AG08396 (cell line): ENCODE measurements around the gene SINHCAF.
"Not testable (repeated sequence)": the region's sequence is repeated elsewhere in the genome, so short reads cannot be mapped to it uniquely, and the experiment has no call there.

Experiments used
- DNase-seq: peaks from one replicate; pipeline ENCODE4 v3.0.0; 2012; ENCODE audit warnings: low spot score, mixed read lengths

The SINHCAF gene

DNA sequence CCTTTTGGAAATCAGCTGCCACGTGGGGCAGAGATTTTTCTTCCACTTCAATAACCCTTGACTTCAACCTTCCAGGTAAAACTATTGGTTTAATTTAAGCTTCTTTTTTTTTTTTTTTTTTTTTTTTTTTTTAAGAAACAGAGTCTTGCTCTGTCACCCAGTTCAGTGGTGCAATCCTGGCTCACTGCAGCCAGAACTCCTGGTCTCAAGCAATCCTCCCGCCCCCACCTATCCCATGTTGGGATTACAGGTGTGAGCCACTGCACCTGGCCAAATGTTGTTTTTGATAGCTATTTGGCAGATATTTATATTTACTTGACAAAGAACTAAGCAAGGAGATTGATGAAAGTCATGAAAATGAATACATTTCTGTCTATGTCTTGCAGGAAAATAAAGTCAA, 65.1 kb downstream of the SINHCAF start:
- DNase-seq: no peak

- DNase-seq: no peak
These were observed 66.6 kb downstream of the SINHCAF start for GRCh38 chr12:31259136-31259886.

DNA sequence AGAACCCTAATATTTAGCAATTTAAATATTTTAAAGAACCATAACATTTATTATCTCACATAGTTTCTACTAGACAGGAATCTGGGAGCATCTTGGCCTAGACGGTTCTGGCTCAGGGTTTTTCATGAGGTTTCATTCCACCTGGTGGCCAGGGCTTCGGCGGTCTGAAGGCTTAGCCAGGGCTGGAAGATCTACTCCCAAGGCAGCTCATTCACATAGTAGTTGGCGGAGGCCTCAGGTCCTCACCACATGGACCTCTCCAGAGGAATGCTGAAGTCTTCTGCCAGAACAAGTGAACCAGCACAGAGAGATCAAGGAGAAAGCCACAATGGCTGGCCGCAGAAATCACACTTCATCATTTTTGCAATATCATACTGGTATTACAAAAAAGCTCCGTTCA, 68.2 kb downstream of the SINHCAF start:
- no peak for DNase-seq

DNA sequence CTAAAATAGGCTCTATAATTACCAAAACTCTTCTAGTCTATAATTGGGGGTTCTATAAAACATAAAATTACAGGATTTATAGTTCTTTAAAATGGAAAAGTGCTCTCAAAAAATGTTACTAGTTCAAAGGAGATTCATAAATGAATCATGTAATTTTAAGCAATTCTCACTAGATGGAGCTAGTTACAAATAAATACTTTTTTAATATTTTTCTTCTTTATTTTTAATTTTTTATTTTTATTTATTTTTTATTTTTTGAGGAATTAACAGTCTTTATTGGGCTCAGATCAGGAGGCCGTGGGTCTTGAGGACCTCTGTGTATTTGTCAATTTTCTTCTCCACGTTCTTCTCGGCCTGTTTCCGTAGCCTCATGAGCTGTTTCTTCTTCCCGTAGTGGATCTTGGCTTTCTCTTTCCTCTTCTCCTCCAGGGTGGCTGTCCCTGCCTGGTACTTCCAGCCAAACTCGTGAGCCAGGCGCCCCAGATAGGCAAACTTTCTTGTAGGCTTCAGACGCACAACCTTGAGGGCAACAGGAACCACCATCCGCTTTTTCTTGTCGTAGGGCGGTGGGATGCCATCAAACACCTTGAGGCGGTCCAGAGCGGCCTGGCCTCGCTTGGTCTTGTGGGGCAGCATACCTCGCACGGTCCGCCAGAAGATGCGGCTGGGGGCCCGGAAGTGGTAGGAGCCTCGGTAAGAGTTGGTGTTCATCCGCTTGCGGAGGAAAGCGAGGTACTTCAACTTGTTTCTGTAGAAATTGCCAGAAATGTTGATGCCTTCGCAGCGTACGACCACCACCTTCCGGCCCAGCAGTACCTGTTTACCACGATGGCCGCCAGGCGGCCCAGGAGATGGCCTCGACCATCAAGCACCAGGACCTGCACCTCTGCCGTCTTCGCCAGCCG, 74.0 kb downstream of the SINHCAF start:
- not testable (repeated sequence) for DNase-seq

GRCh38 chr12:31250179-31250578, 75.8 kb downstream of the SINHCAF start:
- no peak for DNase-seq

GRCh38 chr12:31249356-31249755, 76.6 kb downstream of the SINHCAF start:
- no peak for DNase-seq

DNA sequence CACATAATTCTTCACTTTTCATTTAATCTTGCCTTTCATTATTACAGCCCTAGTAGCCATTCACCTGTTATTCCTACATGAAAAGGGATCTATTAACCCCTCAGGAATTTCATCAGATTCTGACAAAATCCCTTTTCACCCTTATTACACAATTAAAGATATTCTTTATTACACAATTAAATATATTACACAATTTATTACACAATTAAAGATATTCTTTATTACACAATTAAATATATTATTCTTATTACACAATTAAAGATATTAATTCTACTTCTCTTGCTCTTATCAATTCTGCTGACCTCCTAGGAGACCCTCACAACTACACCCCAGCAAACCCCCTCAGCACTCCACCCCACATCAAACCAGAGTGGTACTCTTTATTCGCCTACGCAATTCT, 77.1 kb downstream of the SINHCAF start:
- no peak for DNase-seq

- no peak for DNase-seq
These were observed 77.6 kb downstream of the SINHCAF start for GRCh38 chr12:31248337-31248736.

DNA sequence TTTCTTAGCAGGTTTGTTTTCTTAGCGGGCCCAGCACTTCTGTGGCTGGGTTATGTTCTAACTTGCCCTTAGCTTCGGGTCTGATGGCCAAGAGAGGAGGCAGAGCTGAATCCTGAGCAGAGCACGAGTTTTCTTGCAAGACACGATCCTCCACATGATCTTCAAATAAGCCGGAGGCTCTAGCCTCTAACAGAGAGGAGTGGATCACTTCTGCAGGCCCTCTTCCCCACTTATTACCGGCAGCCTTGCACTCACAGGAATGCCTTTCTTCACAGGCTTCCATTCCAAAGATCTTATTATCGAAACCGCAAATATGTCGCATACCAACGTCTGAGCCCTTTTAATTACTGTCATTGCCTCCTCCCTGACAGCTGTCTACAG, 79.5 kb downstream of the SINHCAF start:
- no peak for DNase-seq

DNA sequence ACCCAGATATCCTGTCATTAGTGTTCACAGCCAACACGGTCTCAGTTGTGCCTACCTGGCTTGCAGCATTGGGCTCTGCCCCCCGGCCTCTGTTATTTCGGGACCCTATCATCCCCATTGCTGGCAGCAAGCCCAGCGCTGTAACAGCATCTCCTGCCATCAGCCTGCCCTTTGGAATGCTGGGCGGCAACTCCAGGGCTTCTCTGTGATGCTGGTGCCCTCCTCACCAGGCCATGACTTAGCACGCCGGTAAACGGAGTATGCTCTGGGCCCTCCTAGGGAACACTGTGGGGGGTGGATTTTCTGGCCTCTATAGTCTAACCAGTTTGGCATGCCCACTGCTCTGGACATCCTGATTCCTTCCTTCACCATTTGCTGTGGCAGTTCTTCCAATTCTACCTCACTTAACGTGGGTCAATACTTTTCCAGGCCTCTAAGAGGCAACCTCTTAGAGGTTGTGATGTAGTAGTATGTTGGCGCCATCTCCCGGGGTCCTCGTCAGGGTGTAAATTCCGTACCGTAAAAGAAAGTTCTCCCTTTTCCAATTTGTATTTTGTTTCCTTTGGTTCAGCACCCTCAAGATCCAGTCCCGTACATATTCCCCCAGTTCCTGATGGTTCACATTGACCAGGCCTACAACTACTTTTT, 80.0 kb downstream of the SINHCAF start:
- DNase-seq: no peak

GRCh38 chr12:31242418-31242817, 83.5 kb downstream of the SINHCAF start:
- DNase-seq: not testable (repeated sequence)

- DNase-seq: peak; percentile 77
These were observed 87.1 kb downstream of the SINHCAF start for GRCh38 chr12:31238764-31239387.

GRCh38 chr12:31238333-31238732, 87.6 kb downstream of the SINHCAF start:
- DNase-seq: not testable (repeated sequence)

GRCh38 chr12:31236998-31237637, 88.8 kb downstream of the SINHCAF start:
- no peak for DNase-seq

GRCh38 chr12:31235868-31236395, 90.0 kb downstream of the SINHCAF start:
- DNase-seq: no peak

- peak; percentile 63 for DNase-seq
These were observed 90.7 kb downstream of the SINHCAF start for GRCh38 chr12:31234955-31235867.

DNA sequence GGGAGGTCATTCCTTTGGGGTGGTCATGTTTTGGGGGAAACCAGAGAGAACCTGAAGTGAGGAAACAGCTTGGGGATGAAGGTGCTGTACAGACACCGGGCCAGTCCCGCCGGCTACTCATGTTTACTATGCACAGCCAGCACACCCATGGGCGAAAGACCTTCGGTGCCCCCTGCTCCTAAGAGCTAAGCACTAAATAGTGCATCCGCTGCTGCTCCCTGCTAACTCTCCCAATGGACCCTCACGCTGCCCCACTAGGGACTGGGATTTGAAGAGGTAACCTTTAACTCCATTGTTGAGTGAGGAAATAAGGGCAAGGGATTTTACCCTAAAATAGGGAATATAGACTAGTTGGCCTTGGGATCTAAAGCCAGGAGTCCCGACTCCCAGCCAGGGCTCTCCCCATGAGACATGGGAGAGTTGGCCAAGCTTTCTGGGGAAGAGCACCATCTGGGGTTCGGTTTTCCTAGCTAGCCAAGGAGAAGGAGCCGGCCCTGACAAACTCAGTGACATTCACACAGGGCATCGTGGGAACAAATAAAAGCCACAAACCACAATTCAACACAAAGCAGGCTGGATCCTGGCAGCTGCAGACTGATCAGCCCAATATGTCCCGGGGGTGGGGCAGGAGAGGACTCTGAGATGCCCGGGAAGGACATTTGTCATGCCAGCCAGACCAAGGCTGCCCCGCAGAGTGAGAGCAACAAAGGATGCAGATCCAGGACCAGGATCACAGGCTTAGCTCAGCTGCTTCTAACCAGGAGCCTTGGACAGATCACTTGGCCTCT, 91.7 kb downstream of the SINHCAF start:
- no peak for DNase-seq

DNA sequence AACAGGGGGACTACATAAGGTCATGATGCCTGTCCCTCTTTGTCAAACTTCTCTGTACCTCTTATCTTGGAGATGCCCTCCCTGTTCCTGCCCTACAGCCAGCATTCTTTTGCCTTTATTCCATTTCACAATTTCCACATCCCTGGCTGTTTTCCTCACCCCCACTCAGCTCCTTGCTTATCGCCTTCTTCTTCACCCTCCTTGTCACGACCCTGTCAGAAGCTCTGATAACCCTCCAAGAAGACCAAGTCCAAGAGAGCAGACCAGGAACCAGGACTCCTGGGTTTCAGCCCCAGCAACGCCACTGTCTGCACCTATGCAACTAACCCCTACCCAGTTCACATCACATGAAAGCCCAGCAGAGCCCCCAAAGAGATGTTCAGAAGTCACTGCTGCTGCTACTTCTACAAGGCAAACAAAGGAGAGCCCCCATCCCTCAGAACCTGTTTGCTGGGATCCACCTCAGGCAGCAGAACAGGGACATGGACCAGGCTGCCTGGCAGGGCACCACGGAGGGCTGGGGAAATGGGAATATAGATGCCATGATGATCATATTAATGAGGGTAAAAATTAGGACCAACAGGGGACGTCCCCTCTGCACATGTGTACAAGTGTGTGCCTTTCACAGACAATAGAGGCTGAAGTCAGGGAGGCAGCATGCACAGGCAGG, 92.8 kb downstream of the SINHCAF start:
- no peak for DNase-seq

DNA sequence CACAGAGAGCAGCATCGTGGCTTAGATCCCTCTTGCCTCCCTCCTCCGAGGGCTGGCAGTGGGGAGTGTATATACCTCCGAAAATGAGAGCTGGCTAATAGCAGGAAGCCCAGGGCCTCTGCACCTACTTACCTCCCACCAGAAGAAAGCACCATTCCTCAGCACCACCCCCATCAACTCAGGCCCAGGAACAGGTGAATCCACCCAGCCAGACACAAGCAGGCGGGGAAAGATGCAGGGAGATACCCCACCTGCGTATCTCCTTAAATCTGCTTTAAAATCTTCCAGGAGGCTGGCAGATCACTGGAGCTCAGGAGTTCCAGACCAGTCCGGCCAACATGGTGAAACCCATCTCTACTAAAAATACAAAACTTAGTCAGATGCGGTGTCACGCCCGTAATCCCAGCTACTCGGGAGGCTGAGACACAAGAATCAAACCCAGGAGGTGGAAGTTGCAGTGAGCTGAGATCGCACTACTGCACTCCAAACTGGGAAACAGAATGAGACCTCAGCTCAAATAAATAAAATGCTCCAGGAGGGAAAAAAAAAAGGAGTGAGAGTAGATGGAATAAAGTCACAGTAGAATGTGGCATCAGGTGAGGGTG, 93.5 kb downstream of the SINHCAF start:
- DNase-seq: no peak
